GM21423 (cell line): ENCODE measurements around the gene TTF1.

Source experiments
- ATAC-seq: cut with Tn5 transposase; IDR thresholded peaks from one replicate; pipeline ENCODE4 v1.9.1; 2021; ENCODE audit warnings: mild to moderate bottlenecking, moderate library complexity; ENCODE audit not compliant: unreplicated experiment

TTF1 gene

GRCh38 chr9:132406554-132407122, at the start of gene TTF1:
TSS of gene TTF1 (minus strand) at chr9:132406840. CDS start at chr9:132402821, 4,019 bp downstream.
- peak; percentile 85 for ATAC-seq

DNA sequence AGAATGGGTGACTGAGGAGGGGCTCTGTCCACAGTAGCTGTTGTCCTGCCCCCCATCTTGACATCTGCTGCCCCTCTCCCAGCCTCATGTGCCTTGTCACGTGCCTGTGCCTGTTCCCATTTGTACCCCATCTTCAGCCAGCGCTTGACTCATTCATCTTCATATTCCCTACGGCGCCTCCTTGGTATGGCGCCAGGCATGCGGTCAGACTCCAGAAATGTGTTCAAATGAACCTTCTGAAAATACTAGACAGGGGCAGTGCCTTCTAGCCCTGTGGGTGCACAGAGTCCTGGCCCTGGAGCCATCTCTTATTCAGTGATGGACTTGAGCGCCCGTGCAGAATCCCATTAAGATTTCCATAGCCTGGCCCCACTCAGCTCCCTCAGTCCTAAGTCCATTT, 49.6 kb upstream of the TTF1 start:
- no peak for ATAC-seq

DNA sequence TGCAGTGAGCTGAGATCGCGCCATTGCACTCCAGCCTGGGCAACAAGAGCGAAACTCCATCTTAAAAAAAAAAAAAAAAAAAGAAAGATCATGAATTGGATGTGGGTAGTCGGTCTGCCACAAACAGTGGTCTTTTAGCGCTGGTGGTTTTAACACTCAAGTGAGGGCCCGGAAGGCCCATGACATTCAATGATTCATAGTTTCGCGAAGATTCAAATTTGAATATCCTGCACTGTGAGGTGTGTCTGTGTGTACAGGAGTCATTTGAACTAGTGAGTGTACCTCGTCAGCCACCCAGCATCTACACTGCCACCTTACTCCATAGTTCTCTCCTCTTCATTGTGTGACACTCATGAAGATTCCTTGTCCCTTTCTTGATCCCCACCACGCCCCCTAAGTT, 44.6 kb upstream of the TTF1 start:
- ATAC-seq, result no peak

DNA sequence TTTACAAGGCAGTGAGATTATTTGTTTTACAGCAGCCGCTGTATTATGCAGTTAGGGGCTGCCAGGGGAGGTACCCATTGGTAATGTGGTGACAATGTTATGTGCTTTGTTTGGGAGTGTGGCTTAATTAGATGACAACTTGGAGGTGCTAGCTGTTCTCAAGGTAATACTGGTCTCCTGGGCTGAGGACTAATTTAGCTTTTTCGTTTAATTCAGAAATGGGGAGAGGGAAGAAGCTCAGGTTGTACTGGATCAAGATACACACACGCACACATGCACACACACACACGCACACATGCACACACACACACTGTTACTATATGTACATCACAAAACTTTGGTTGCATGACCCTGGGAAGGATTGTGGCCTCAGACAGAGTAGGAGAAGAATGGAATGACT, 41.3 kb upstream of the TTF1 start:
- no peak for ATAC-seq

- ATAC-seq, result no peak
These were observed 40.7 kb upstream of the TTF1 start for GRCh38 chr9:132447346-132447745.

DNA sequence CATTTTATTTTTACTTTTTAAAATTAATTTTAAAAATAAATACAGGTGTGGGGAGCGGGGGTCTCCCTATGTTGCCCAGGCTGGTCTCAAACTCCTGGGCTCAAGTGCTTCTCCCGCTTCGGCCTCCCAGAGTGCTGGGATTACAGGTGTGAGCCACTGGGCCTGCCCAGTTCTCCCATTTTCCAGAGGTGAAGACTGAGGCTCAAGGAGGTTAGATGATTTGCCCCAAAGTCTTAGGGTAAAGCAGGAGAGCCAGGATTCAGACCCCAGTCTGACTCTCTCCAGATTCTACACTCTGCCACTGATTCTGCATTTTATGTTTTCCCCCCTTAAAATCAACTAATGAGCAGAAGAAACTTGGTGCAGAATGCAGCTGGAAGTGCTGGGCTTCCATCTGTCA, 40.2 kb upstream of the TTF1 start:
- ATAC-seq, result no peak

GRCh38 chr9:132443951-132444607, 37.4 kb upstream of the TTF1 start:
- ATAC-seq, result no peak

- no peak for ATAC-seq
These were observed 34.8 kb upstream of the TTF1 start for GRCh38 chr9:132441404-132441803.

GRCh38 chr9:132440735-132441134, 34.1 kb upstream of the TTF1 start:
- ATAC-seq, result no peak

GRCh38 chr9:132439153-132439552, 32.5 kb upstream of the TTF1 start:
- no peak for ATAC-seq

- ATAC-seq, result no peak
These were observed 28.2 kb upstream of the TTF1 start for GRCh38 chr9:132434881-132435280.

GRCh38 chr9:132430998-132431397, 24.4 kb upstream of the TTF1 start:
- no peak for ATAC-seq

- ATAC-seq, result no peak
These were observed 20.2 kb upstream of the TTF1 start for GRCh38 chr9:132426639-132427414.

DNA sequence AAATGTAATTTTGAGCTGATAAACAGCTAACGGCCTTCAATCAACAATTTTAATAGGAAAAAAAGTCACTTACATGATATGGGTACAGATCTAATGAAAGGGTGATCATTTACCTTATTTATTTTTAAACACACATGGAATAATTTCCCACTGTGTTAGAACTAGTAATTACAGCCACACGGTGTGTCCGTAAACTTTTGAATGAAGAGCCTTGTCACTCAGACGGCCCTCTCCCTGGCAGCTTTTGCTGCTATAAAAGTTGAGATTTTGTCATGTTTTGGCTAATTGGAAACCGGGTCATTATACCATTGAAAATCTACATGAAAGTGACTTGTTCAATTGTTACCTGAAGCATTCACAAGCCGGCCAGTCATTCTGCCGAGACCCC, 19.0 kb upstream of the TTF1 start:
- ATAC-seq, result no peak

DNA sequence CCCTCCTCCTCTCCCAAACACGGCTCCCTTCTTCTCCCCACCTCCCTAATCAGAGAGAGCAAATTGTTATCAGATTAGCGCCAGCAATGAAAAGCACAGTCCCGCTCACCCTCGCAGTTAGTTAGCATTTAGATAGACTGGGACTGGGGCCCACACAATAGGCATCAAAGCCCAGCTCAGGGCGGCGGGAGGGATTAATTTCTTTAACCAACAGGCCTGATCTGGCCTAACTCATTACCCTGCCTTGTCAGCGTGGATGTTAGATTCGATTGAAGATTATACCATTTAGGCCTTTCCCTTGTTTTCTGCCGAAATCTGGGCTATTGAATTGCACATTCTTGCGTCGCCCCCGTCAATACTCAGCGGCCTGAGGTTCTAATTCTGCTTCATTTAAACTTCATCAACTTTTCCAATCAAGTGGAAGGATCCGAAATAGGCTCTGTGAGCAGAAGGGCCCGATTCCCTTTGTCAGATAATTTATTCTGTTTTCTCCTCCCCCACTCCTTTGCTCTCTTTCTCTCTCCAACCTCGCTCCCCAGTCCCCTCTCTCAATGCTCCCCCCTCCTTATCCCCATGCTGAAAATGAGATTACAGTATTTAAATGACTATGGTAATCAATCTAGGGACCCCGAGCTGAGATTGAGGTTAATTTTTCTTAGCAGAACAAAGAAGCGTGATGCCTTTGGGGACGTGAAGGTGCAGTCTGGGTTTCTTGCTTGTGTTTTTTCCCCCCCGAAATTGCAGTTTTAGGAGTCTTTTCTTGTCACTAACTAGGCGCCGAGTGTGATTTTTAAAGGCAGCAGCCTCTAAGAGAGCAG, 18.4 kb upstream of the TTF1 start:
- ATAC-seq, result no peak

- ATAC-seq, result no peak
These were observed 16.9 kb upstream of the TTF1 start for GRCh38 chr9:132423503-132423902.

DNA sequence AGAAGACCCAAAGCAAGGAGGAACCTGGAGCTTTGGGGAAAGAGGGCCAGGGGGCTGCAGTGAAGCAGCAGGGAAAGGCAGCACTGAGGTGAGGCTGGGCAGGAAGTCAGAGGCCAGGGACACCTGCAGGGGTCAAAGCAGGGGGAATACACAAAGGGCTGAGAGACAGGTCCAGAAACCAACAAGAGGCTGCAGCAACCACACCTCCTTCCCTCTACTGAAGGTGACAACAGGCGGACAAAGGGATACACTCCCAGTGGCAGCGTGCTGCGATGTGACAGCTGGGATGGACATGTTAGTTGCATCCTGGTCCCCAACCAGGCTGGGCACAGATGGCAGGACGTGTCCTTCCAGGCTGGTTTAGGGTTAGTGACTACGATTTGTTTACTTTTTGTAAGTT, 15.9 kb upstream of the TTF1 start:
- ATAC-seq, result no peak

DNA sequence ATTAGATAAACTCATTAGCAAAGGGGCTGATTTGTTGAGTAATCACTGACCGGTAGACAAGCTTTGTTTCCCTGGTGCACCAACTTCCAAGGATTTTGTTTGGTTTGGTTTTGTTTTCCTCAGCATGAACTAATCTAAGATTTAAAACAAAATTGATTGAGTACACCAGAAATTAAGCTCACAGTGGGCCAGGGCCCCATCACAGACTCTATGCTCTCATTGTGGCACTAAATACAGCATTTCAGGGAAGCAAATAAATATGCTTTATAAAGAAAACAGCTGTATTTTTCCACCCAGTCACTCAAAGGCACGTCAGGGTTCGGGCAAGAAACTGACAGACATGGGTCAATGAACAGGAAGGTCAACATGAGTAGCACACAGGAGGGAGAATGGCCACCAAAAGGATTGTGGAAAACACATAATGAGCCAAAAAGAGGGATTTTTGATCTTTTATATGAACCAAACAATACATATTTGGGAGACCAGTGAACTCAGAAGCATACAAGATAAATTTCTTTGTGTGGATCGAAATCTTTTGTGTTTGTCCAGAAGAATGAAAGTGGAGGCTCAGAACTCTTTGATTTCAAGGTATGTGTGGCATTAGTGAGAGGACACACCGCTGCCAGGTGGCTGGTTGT, 12.2 kb upstream of the TTF1 start:
- no peak for ATAC-seq

GRCh38 chr9:132415181-132415580, 8.5 kb upstream of the TTF1 start:
- ATAC-seq, result no peak

GRCh38 chr9:132414731-132415130, 8.1 kb upstream of the TTF1 start:
- no peak for ATAC-seq

DNA sequence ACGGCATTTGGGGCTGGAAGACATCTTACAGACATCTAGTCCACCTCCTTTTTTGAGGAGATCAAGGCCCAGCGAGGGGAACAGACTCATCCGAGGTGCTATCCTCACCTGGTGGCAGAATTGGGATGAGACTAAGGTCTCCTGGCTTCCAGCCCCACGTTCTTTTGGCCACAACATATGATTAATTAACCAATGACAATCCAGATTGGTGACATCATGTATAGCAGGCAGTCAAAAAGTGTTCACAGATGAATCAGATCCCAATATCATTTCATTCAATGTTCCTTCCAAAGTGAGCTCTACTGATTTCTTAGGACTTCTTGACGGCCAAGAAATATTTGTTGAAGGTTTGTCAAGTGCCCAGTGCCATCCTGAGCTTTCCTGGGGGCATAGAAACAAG, 7.3 kb upstream of the TTF1 start:
- no peak for ATAC-seq
